HG03575 (cell line): ENCODE measurements around the gene MEP1A.
"Not testable (repeated sequence)": the region's sequence is repeated elsewhere in the genome, so short reads cannot be mapped to it uniquely, and the experiment has no call there.

Source experiments
- ATAC-seq: cut with Tn5 transposase; IDR thresholded peaks from one replicate; pipeline ENCODE4 v1.9.1; 2021; ENCODE audit not compliant: unreplicated experiment, insufficient number of reproducible peaks, low FRiP score; ENCODE audit errors: extremely low read depth

MEP1A gene

GRCh38 chr6:46816626-46817025 lies 23.4 kb downstream of the MEP1A start:
- ATAC-seq, result no peak

GRCh38 chr6:46819561-46819960 lies 26.4 kb downstream of the MEP1A start:
- no peak for ATAC-seq

DNA sequence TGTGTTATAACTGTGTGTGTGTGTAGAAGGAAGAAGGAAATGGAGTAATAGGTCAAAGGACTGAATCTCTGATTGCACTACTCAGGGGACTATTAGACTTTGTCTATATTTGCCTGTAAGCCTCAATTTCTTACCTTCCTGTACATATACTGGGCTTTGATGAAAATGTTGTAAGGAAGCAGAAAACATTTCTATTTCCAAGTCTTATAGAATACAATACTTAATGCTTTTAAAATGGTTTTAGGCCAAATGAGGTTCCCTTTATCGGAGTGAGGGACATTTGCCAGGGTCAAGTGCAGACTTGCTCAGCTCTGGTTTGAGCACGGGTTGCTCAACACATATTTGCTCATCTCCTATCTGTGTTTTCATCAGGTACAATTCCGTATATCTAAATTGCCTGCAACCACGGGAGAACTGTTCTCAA lies 28.3 kb downstream of the MEP1A start:
- ATAC-seq, result no peak

- ATAC-seq, result no peak
Measured at GRCh38 chr6:46828939-46829338, 35.8 kb downstream of the MEP1A start.

- ATAC-seq, result no peak
Measured at GRCh38 chr6:46832816-46833215, 39.6 kb downstream of the MEP1A start.

DNA sequence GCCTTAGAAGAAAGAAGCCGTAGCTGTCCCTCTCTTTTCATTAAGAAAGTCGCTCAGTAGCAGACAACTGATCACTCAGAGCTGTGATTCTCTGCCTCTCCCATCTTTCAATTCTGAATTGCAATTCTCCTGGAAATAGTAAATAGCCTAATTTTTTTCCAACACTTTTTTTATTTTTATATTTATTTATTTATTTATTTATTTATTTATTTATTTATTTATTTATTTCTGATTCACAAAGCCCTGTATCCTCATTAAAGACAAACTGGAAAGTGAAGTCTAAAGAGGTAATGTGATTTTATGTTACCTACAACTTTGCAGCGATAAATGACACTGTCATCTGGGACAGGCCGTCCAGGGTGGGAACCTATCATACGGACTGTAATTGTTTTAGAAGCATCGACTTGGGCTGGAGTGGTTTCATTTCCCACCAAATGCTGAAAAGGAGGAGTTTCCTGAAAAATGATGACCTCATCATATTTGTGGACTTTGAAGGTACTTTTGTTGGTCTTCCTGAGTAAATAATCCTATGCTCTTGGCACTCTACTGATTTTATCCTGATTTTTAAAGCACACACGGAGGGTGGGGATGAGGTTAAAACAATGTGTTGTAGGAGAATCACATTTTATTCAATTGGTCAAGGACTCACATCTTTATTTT lies 41.2 kb downstream of the MEP1A start:
- not testable (repeated sequence) for ATAC-seq

GRCh38 chr6:46834991-46835390 lies 41.8 kb downstream of the MEP1A start:
- ATAC-seq, result not testable (repeated sequence)

GRCh38 chr6:46838033-46838432 lies 44.8 kb downstream of the MEP1A start:
- no peak for ATAC-seq

GRCh38 chr6:46842252-46842846 lies 49.2 kb downstream of the MEP1A start:
- not testable (repeated sequence) for ATAC-seq

GRCh38 chr6:46845126-46845525 lies 51.9 kb downstream of the MEP1A start:
- no peak for ATAC-seq

GRCh38 chr6:46848684-46849360 lies 55.6 kb downstream of the MEP1A start:
- no peak for ATAC-seq

GRCh38 chr6:46849361-46849690 lies 56.1 kb downstream of the MEP1A start:
- ATAC-seq, result no peak

DNA sequence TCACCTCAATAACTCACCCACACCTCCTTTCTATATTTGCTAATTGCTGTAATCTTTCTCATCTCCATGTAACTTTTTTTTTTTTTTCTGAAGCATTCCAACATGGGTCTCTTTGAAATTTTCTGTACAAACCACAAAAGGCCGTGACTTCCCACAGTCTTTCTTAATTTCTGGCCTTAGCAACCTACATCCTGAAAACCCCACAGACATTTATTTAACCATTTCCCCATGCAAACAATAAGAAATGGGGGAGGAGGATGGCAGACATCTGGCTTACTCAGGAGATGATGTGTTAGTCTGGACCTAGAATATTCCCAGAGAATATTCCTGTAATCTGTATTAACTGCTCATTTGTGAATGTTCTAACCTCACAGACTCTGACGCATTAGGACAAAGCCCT lies 57.6 kb downstream of the MEP1A start:
- no peak for ATAC-seq

GRCh38 chr6:46851576-46851975 lies 58.4 kb downstream of the MEP1A start:
- not testable (repeated sequence) for ATAC-seq

DNA sequence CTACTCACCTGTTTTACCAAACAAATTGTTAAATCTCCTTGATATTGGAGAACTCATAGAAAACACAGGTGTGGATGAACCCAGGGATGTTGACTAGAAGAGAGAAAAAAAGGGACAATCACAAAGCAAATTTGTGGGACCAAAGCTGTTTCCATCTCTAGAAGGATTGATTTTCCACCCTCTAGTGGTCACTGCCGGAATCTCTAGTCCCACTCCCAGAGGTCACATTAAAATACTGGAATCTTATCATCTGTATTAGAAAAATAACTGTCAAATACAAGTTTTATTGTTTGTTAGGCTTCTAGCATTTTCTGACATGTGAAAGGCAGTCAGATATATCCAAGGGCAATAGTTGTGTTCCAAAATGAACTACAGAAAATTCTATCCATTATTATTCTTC lies 62.8 kb downstream of the MEP1A start:
- not testable (repeated sequence) for ATAC-seq

DNA sequence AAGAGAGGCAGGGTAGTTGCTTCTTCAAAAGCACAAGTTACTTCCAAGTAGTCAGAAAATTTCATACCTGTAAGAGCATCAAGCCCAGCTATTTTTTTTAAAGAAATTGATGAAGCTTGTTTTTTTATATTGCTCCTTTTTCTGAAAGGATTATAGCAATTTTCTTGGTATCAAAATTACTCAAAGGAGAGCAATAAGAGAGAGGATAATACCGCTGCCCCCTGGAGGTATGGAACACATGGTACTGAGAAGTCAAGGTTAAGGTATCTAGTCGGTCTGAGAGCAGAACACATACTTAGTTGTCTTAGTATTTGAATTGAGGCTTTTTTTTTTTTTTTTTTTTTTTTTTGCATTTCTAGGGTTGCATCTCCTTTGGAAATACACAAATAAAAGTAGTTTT lies 69.2 kb downstream of the MEP1A start:
- no peak for ATAC-seq

- ATAC-seq, result no peak
Measured at GRCh38 chr6:46863791-46864190, 70.6 kb downstream of the MEP1A start.

DNA sequence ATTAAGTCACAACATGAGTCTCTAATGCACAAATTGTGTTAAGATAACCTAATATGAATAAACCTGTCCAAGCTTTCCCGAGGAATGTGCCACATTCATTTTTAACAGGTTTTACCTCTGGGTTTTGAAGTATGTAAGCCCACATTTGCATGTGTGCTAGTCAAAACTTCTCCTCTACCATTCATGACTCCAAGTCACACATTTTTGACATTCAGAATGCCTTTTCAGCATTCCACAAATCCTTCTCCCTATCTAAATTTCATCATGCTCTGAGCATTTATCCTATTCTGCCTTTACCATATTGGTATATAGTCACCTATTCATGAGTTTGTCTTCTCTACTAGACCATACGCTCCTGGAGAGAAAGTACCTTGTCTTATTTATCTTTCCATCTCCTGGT lies 72.0 kb downstream of the MEP1A start:
- ATAC-seq, result no peak

- ATAC-seq, result no peak
Measured at GRCh38 chr6:46867411-46867810, 74.2 kb downstream of the MEP1A start.

- ATAC-seq, result no peak
Measured at GRCh38 chr6:46876126-46876525, 82.9 kb downstream of the MEP1A start.
